AG08395 (cell line): ENCODE results near the gene SNN.

ENCODE experiments used
- DNase-seq: peaks from one replicate; pipeline ENCODE4 v3.0.0; 2012; ENCODE audit warnings: mixed read lengths, low spot score

Gene SNN

GRCh38 chr16:11635113-11635652 lies 33.1 kb upstream of the SNN start:
- no peak for DNase-seq

- no peak for DNase-seq
These were observed 32.5 kb upstream of the SNN start for GRCh38 chr16:11635679-11636171.

GRCh38 chr16:11636172-11636721 lies 32.0 kb upstream of the SNN start:
- no peak for DNase-seq

- no peak for DNase-seq
These were observed 30.9 kb upstream of the SNN start for GRCh38 chr16:11637320-11637719.

- no peak for DNase-seq
These were observed 30.1 kb upstream of the SNN start for GRCh38 chr16:11638140-11638539.

- DNase-seq = no peak
These were observed 29.2 kb upstream of the SNN start for GRCh38 chr16:11639008-11639562.

- peak; percentile 93 for DNase-seq
These were observed 28.0 kb upstream of the SNN start for GRCh38 chr16:11639925-11640899.

- peak; percentile 76 for DNase-seq
These were observed 27.1 kb upstream of the SNN start for GRCh38 chr16:11640987-11641817.

GRCh38 chr16:11642765-11643116 lies 25.5 kb upstream of the SNN start:
- no peak for DNase-seq

- no peak for DNase-seq
These were observed 19.0 kb upstream of the SNN start for GRCh38 chr16:11649276-11649675.

GRCh38 chr16:11650641-11651591 lies 17.3 kb upstream of the SNN start:
- no peak for DNase-seq

GRCh38 chr16:11651796-11652195 lies 16.5 kb upstream of the SNN start:
- no peak for DNase-seq

- no peak for DNase-seq
These were observed 12.6 kb upstream of the SNN start for GRCh38 chr16:11655655-11656054.

GRCh38 chr16:11657556-11657955 lies 10.7 kb upstream of the SNN start:
- no peak for DNase-seq

- no peak for DNase-seq
These were observed 9.2 kb upstream of the SNN start for GRCh38 chr16:11658896-11659708.

GRCh38 chr16:11660565-11660964 lies 7.7 kb upstream of the SNN start:
- no peak for DNase-seq

- no peak for DNase-seq
These were observed 5.7 kb upstream of the SNN start for GRCh38 chr16:11662582-11662981.

- DNase-seq = no peak
These were observed 3.2 kb upstream of the SNN start for GRCh38 chr16:11665071-11665491.

GRCh38 chr16:11666103-11667055 lies 1.9 kb upstream of the SNN start:
- no peak for DNase-seq
